Occipital lobe (tissue), 2 donors: ENCODE data around the gene RPL13. TPM values are rescaled to one million over a fixed set of nuclear protein-coding genes. Genes with fewer than 3 reads are reported as not detected.
"Not testable (repeated sequence)": the region's sequence is repeated elsewhere in the genome, so short reads cannot be mapped to it uniquely, and the experiment has no call there.

Experiments
- DNase-seq: peaks from one replicate; lab custom pipeline; 2025; lab: John Stamatoyannopoulos, UW
- total RNA-seq: library from RNA; depleted of rRNA; stranded (reverse); fragments of >200 nt; gene quantifications from one replicate; pipeline ENCODE4 v1.2.3, GENCODE V29; 2014

The RPL13 gene
- total RNA-seq, 1 donor from 2014 or later = 2,357 TPM

DNA sequence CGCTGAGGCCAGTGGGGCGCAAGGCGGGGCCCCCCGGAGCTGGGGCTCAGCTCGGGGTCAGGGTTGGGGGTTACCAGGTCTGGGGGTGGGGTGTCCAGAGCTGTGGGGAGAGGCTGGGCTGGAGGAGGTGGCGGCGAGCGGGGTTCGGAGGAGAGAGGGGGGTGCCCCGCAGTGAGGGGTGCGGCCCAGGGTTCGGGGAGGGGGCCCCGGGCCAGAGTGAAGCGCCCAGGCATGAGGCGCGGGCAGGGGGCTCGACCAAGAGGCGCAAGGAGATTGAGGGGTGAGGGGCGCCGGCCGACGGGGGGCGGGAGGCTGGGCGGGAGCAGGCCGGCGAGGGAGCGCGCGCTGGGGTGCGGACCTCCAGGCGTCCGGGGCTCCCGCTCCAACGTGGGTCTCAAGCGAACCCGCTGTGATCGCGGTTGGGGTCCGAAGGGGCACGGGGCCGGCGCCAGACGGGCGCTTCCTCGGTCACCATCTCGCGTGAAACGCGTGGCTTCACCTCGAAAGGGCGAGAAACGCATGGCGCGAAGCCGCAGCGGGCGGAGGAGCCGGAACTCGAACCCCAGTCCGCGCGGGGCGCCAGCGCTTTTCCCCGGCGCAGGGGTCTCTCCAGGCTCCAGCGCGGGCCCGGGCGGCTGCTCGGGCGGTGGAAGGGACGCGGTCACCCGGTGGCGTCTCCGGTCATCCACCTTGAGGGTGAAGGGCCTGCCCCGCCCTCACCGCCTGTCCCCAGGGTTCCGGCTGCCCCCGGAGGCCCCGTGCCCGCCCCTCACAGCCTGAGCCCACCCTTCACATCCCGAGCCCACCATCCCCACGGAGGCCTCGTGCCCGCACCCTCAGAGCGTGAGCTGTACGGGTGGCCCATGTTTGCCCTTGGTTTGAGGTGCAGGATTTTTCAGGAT lies 15.9 kb downstream of the RPL13 start:
- no peak for DNase-seq

DNA sequence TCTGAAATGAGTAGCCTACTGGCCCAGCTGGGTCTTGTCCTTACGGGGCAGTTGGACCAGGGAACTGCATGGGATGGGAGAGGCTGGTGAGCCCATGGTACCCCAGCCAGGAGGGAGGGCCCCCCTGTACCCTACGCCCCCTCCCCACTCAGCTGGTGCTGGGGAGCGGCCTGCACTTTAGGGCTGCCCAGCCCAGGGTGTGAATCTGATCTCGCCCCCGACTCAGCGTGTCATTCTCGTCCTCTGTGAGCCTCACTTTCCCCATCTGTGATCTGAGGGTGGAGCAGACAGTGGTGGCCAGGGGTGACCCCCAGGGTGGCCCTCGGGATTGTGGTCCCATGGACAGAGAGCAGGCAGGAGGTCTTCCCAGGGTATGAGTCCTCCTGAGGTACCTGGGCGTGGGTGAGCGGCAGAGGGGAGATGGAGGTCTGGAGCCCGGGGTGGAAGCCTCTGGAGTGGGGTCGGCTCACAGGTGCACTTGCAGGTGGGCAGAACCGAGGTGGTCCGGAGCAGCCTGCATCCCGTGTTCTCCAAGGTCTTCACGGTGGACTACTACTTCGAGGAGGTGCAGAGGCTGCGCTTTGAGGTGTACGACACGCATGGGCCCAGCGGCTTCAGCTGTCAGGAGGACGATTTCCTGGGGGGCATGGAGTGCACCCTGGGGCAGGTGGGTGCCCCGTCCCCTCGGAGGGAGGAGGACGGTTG lies 16.7 kb downstream of the RPL13 start:
- no peak for DNase-seq

GRCh38 chr16:89579351-89579750 lies 18.9 kb downstream of the RPL13 start:
- no peak for DNase-seq

DNA sequence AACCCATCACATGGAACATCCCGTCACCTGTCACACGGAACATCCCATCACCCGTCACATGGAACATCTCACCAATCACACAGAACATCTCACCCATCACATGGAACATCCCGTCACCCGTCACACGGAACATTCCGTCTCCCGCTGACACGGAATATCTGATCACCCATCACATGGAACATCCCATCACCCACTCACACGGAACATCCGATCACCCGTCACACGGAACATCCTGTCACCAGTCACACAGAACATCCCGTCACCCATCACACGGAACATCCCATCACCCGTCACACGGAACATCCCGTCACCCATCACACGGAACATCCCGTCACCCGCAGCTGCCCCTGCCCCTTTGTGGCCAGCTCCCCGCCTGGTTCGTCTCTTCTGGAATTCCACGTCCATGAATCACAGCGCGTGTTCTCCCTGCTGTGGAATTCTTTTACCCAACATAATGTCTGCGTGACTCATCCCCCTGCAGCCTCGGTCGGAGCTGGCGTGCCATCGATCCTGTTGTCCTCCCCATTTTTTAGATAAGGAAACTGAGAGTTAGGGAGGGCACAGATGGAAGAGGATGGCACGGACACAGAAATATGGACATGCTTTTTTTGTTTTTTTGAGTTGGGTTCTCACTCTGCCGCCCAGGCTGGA lies 20.7 kb downstream of the RPL13 start:
- DNase-seq = no peak

GRCh38 chr16:89581861-89582563 lies 21.5 kb downstream of the RPL13 start:
- DNase-seq = no peak

GRCh38 chr16:89582614-89583196 lies 22.2 kb downstream of the RPL13 start:
- DNase-seq = no peak

DNA sequence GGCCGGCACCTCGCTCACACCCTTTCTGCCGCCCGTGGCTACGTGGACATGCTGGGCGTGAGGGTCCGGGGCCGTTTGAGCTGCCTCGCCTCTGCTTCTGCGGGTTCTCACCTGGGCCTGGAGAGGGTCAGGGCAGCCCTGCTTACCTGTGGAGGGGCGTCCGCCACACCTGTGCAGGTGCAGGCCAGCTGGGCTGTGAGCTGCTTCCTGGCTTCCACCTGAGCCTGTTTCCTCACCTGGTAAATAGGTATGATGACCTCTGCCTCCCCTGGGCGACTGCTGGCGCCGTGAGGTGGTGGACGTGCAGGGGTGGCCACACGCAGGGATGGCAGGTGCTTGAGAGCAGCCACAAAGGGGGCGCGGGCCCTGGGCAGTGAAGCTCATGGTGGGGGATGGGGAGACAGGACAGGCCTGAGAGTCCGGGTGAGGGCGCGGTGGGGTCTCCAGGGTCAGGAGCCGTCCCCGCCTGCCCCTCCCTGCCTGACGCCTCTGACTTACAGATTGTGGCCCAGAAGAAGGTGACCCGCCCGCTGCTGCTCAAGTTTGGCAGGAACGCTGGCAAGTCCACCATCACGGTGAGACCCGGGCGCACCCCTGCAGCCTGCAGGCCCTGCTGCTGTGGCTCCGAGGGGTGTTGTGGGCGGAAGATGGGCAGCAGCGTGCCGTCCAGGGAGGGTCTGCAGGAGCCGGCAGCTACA lies 22.9 kb downstream of the RPL13 start:
- DNase-seq = no peak

DNA sequence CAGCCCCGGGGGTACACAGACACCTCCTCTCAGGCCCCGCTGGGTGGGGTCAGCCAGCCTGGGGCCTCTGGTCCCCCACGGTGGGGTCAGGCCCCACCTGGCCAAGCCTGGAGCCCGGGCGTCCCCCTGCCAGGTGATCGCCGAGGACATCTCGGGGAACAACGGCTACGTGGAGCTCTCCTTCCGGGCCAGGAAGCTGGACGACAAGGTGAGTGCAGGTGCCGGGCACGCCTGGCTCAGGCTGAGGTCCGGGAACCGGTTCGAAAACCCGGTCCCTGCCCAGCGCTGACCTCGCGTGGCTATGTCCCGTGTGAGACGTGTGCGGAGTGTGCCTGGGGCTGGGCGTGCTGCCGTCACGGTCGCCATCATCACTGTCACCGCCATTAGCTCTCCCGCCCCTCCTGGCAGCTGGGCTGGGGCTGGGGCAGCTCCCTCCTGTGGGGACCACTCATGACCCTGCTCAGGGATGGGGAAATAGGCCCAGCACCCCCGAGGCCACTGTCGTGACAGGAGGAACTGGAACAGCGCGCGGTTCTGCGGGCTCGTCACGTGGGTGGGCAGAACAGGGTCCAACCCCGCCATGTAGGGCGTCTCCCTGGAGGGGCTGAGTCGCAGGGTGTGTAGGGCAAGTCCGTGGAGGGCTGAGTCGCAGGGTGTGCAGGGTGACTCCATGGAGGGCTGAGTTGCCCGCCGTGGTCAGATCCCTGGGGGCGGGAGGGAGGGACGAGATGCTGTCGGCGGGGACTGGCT lies 23.6 kb downstream of the RPL13 start:
- DNase-seq = no peak

GRCh38 chr16:89584768-89585549 lies 24.5 kb downstream of the RPL13 start:
- DNase-seq = no peak

GRCh38 chr16:89586218-89586617 lies 25.7 kb downstream of the RPL13 start:
- DNase-seq = no peak

DNA sequence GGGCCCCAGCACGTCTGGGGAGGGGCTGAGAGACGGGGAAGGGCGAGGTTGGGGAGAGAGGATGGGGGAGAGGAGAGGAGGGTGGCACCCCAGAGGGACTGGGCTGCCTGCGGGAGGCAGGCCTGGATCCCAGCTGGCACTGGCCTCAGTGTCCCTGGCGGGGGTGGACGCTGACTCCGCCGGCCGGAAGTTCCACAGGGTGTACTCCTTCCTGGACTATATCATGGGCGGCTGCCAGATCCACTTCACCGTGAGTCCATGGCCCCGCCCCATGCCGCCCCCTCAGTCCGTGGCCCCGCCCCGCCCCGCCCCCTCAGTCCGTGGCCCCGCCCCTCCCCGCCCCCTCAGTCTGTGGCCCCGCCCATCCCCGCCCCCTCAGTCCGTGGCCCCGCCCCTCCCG lies 26.4 kb downstream of the RPL13 start:
- no peak for DNase-seq

GRCh38 chr16:89587676-89588075 lies 27.2 kb downstream of the RPL13 start:
- not testable (repeated sequence) for DNase-seq

- DNase-seq = no peak
Measured at GRCh38 chr16:89588413-89589109, 28.1 kb downstream of the RPL13 start.

DNA sequence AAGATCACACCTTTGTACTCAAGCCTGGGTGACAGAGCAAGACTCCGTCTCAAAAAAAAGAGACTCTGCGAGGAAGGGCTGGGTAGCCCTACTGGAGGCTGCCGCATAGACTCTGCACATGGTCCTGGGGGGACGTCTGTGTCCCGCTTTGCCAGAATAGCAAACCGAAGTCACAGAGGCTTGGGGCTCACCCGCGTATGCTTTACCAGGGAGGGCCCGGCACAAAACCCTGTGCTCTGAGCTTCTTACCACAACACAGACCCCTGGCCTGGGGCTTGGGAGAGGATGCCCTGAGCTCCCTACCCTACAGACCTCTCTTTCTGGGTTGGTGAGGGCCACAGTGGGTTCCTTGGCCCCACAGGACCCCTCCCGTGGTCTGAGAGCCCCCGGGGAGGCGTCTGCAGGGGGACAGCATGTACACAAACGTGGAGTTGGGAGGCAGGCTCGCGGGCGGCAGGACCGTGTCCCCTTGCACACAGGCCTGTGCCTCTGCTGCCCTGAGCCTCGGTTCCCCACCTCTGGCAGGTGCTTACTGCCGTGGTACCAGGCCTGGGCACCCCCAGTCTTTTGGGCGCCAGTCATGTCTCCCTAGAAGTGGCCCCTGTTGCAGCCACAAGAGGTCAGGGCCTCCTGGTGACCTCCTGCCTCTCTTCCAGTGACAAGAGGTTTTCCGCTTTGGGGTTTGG lies 28.9 kb downstream of the RPL13 start:
- no peak for DNase-seq

DNA sequence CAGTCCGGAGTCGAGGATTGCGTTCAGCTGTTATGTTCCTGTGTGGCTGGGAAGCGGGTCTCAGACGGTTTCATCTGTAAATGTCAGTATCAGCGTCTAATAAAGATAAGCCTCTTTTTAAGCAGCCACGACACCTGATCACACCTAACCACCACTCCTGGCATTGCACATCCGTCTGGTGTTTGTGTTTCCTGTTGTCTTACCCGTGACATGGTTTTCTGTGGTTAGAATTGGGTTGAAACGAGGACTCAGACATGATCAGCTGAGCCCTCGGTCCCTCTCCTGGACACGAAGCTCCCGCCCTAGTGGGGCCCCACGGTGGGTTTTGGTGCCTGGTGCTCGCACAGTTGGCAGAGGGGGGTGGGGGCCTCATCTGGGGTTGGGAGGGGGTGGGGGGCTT lies 33.4 kb downstream of the RPL13 start:
- no peak for DNase-seq

DNA sequence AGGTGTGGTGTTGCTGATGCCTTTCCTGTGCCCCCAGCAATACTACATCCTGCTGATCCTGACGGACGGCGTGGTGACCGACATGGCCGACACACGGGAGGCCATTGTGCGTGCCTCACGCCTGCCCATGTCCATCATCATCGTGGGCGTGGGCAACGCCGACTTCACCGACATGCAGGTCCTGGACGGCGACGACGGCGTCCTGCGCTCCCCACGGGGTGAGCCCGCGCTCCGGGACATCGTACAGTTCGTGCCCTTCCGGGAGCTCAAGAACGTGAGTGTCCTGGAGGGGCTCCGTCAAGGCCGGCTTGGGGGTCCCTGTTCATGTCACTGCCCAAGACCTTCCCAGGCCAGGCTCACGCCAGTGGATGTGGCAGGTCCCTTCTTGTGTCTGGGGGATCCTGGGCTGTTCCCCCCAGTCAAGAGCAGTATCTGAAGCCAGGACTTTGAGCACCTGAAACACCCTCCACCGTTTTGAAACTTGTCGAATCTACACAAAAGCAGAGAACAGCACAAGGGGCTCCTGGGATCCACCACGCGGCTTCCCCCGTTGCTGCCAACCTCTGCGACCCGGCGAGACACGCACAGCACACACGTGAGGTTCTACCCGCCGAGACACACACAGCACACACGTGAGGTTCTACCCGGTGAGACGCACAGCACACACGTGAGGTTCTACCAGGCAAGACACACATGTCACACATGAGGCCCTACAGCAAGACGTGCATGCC lies 35.0 kb downstream of the RPL13 start:
- DNase-seq = no peak

GRCh38 chr16:89596061-89596689 lies 35.7 kb downstream of the RPL13 start:
- no peak for DNase-seq
